ENCODE results near the gene RHOB. TPM values are rescaled to one million over a fixed set of nuclear protein-coding genes. Genes with fewer than 3 reads are reported as not detected.
A peak's percentile ranks its signal among the peaks of the same experiment; 100 is the strongest.

The RHOB gene
- total RNA-seq, 1 donor from 2014 or later, result 16.1 TPM

GRCh38 chr2:20449501-20450200 lies 2.8 kb downstream of the RHOB start:
- Histone ChIP-seq H4K20me1 (ENCODE audit: low read depth) (peaks cover 31% of the 10 kb centered on the region), H3K27me3 (peaks cover 92% of the 10 kb centered on the region), H3K4me1 (peaks cover 37% of the 10 kb centered on the region), H3F3A (ENCODE audit: low read depth) (peaks cover 20% of the 10 kb centered on the region), H3K9ac (no peak overlapping the region), H2AFZ (replicated peaks) (no peak overlapping the region), H3K36me3 (no peaks in the 10 kb centered on the region), H3K9me3 (ENCODE audit: low read depth) (no peaks in the 10 kb centered on the region), H3K27ac (no peak overlapping the region), H3K4me3 (no peak overlapping the region), H3K4me2 (peak overlapping the region; percentile 83), H3K79me2 (ENCODE audit: low read depth) (no peaks in the 10 kb centered on the region)
- H3K27me3 Mint-ChIP-seq (ENCODE audit: insufficient read depth, low read depth), result peaks cover 5% of the 10 kb centered on the region
- no peak for TF ChIP-seq CTCF (IDR thresholded peaks at IDR 0.05)
- TF ChIP-seq EZH2phosphoT487 (IDR thresholded peaks at IDR 0.05), result no peak
- no peak for TF ChIP-seq EZH2 (IDR thresholded peaks at IDR 0.05)
- H3K36me3 Mint-ChIP-seq, result peaks cover 4% of the 10 kb centered on the region
- DNase-seq (ENCODE audit: low spot score), result no peak
- H3K4me1 Mint-ChIP-seq, result peaks cover 38% of the 10 kb centered on the region
- peak overlapping the region; percentile 96 for H3K4me3 Mint-ChIP-seq
- peak overlapping the region; percentile 89 for H3K27ac Mint-ChIP-seq
- peaks cover 2% of the 10 kb centered on the region for H3K9me3 Mint-ChIP-seq

GRCh38 chr2:20450201-20450999 lies 3.5 kb downstream of the RHOB start:
- peaks cover 12% of the 10 kb centered on the region for H3K27me3 Mint-ChIP-seq (ENCODE audit: insufficient read depth, low read depth)
- DNase-seq (ENCODE audit: low spot score), result peak; percentile 42
- TF ChIP-seq EZH2phosphoT487 (IDR thresholded peaks at IDR 0.05) (no peak), CTCF (IDR thresholded peaks at IDR 0.05) (no peak), EZH2 (IDR thresholded peaks at IDR 0.05) (no peak)
- Histone ChIP-seq H3K36me3 (no peaks in the 10 kb centered on the region), H3K79me2 (ENCODE audit: low read depth) (no peaks in the 10 kb centered on the region), H3K9me3 (ENCODE audit: low read depth) (no peaks in the 10 kb centered on the region), H3K4me1 (peaks cover 35% of the 10 kb centered on the region), H2AFZ (replicated peaks) (no peak overlapping the region), H3F3A (ENCODE audit: low read depth) (peaks cover 12% of the 10 kb centered on the region), H3K27ac (no peak overlapping the region), H3K4me3 (no peak overlapping the region), H3K4me2 (peak overlapping the region; percentile 10), H3K9ac (no peak overlapping the region), H4K20me1 (ENCODE audit: low read depth) (peaks cover 31% of the 10 kb centered on the region), H3K27me3 (peaks cover 89% of the 10 kb centered on the region)
- peaks cover 34% of the 10 kb centered on the region for H3K4me1 Mint-ChIP-seq
- peaks cover 4% of the 10 kb centered on the region for H3K36me3 Mint-ChIP-seq
- H3K9me3 Mint-ChIP-seq, result peaks cover 2% of the 10 kb centered on the region
- H3K4me3 Mint-ChIP-seq, result peak overlapping the region; percentile 96
- no peak overlapping the region for H3K27ac Mint-ChIP-seq

GRCh38 chr2:20451000-20451290 lies 4.1 kb downstream of the RHOB start:
- peak overlapping the region; percentile 9 for H3K27ac Mint-ChIP-seq
- no peak overlapping the region for H3K27ac ChIP-seq
- H3F3A ChIP-seq (ENCODE audit: low read depth), result peaks cover 9% of the 10 kb centered on the region
- H3K9me3 Mint-ChIP-seq, result peaks cover 2% of the 10 kb centered on the region
- H3K4me3 ChIP-seq, result no peak overlapping the region
- H3K27me3 ChIP-seq, result peaks cover 83% of the 10 kb centered on the region
- no peaks in the 10 kb centered on the region for H3K79me2 ChIP-seq (ENCODE audit: low read depth)
- H3K36me3 Mint-ChIP-seq, result peaks cover 4% of the 10 kb centered on the region
- no peak for TF ChIP-seq EZH2 (IDR thresholded peaks at IDR 0.05)
- H3K36me3 ChIP-seq, result no peaks in the 10 kb centered on the region
- H3K27me3 Mint-ChIP-seq (ENCODE audit: insufficient read depth, low read depth), result peaks cover 12% of the 10 kb centered on the region
- H3K4me2 ChIP-seq, result peak overlapping the region; percentile 10
- peaks cover 34% of the 10 kb centered on the region for H3K4me1 Mint-ChIP-seq
- H3K4me1 ChIP-seq, result peaks cover 35% of the 10 kb centered on the region
- no peak overlapping the region for H3K9ac ChIP-seq
- no peaks in the 10 kb centered on the region for H3K9me3 ChIP-seq (ENCODE audit: low read depth)
- peaks cover 31% of the 10 kb centered on the region for H4K20me1 ChIP-seq (ENCODE audit: low read depth)
- H2AFZ ChIP-seq (replicated peaks), result no peak overlapping the region
- peak overlapping the region; percentile 96 for H3K4me3 Mint-ChIP-seq
- no peak for DNase-seq (ENCODE audit: low spot score)

- H3K27me3 ChIP-seq, result peaks cover 79% of the 10 kb centered on the region
- no peak for DNase-seq (ENCODE audit: low spot score)
- H3K9ac ChIP-seq, result no peak overlapping the region
- Mint-ChIP-seq H3K27ac (peak overlapping the region; percentile 9), H3K27me3 (ENCODE audit: insufficient read depth, low read depth) (peaks cover 12% of the 10 kb centered on the region), H3K9me3 (peaks cover 2% of the 10 kb centered on the region), H3K36me3 (peaks cover 4% of the 10 kb centered on the region), H3K4me3 (peak overlapping the region; percentile 96), H3K4me1 (peaks cover 34% of the 10 kb centered on the region)
- no peak overlapping the region for H2AFZ ChIP-seq (replicated peaks)
- H3F3A ChIP-seq (ENCODE audit: low read depth), result peaks cover 9% of the 10 kb centered on the region
- no peak overlapping the region for H3K4me2 ChIP-seq
- TF ChIP-seq EZH2phosphoT487 (IDR thresholded peaks at IDR 0.05) (no peak), CTCF (IDR thresholded peaks at IDR 0.05) (no peak), EZH2 (IDR thresholded peaks at IDR 0.05) (no peak)
- no peaks in the 10 kb centered on the region for H3K36me3 ChIP-seq
- no peaks in the 10 kb centered on the region for H3K9me3 ChIP-seq (ENCODE audit: low read depth)
- H3K79me2 ChIP-seq (ENCODE audit: low read depth), result no peaks in the 10 kb centered on the region
- peaks cover 32% of the 10 kb centered on the region for H3K4me1 ChIP-seq
- H3K27ac ChIP-seq, result no peak overlapping the region
- no peak overlapping the region for H3K4me3 ChIP-seq
- peaks cover 31% of the 10 kb centered on the region for H4K20me1 ChIP-seq (ENCODE audit: low read depth)
Measured at GRCh38 chr2:20451341-20451740, 4.5 kb downstream of the RHOB start.
